ENCODE results near the gene GALC. TPM values are rescaled to one million over a fixed set of nuclear protein-coding genes. Genes with fewer than 3 reads are reported as not detected.

GALC gene
- polyA plus RNA-seq, 1 donor from 2014 or later: 42.6 TPM

DNA sequence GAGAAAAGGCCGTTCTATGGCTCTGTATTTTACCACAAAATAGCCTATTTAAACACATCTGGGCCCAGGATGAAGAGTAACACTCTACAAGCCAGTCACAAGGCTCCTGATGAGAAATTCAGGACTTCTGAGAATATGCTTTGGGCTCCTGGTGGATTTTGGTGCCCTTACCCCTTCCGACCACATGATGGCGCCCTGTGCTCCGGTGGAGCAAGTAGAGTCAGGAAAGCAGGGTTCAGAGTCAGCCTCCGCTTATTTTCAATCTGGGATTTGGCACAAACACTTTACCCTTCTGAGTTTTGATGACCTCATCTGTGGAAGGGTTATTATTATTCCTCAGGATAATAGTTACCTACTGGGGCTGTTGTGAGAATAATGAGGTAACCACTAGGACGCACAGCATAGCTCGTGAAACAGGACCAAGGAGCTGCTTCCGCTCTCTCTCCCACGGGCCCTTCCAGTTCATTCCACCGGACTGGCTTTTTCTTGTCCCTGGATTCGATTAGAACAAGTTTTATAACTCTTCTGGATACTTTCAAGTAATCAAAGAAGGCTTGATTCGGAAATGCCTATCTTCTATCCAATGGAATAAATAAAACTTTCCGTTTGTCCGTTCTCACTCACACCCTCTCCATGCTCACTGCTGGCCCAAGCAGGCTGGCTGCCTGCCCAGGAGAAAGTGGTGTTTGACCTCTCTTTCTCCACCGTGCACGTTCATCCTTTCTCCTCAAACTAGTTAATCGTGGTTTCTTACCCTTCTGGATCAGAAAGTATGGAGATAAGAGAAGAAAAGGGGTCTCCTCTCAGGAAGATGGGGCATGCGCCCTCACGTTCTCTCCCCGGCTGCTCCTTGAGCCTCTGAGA is 104.6 kb downstream of the GALC start:
- Histone ChIP-seq H3K9me3 (ENCODE audit: low read length) (no peaks in the 10 kb centered on the region), H3K27me3 (ENCODE audit: insufficient read depth, low read depth, low read length) (no peaks in the 10 kb centered on the region), H3K4me3 (ENCODE audit: low read length) (no peak overlapping the region), H3K9ac (ENCODE audit: low read length) (no peak overlapping the region), H3K4me2 (ENCODE audit: low read length) (no peak overlapping the region), H3K9me2 (ENCODE audit: insufficient read depth, low read length) (no peaks in the 10 kb centered on the region), H4K20me1 (ENCODE audit: insufficient read depth) (no peaks in the 10 kb centered on the region), H3K36me3 (ENCODE audit: insufficient read depth, low read length) (no peaks in the 10 kb centered on the region), H3K79me2 (replicated peaks; ENCODE audit: insufficient read depth, low read length) (no peaks in the 10 kb centered on the region), H3F3A (ENCODE audit: insufficient read depth, low read length, poor library complexity, severe bottlenecking) (no peaks in the 10 kb centered on the region), H3K27ac (ENCODE audit: low read length) (no peak overlapping the region), H2AFZ (ENCODE audit: low read depth, low read length) (no peak overlapping the region)
- TF ChIP-seq EZH2 (IDR thresholded peaks at IDR 0.05; ENCODE audit: borderline replicate concordance, insufficient read depth, low read length, poor library complexity, severe bottlenecking) (no peak), MXI1 (conservative IDR thresholded peaks at IDR 0.05; ENCODE audit: poor library complexity, severe bottlenecking) (no peak), TAF1 (IDR thresholded peaks at IDR 0.05; ENCODE audit: low read depth) (no peak), RAD21 (conservative IDR thresholded peaks at IDR 0.05) (no peak), POLR2AphosphoS5 (IDR thresholded peaks at IDR 0.05) (no peak), EP300 (conservative IDR thresholded peaks at IDR 0.05; ENCODE audit: poor library complexity, severe bottlenecking) (no peak), SMC3 (conservative IDR thresholded peaks at IDR 0.05; ENCODE audit: poor library complexity) (no peak)
- TF ChIP-seq, protein P1, sequence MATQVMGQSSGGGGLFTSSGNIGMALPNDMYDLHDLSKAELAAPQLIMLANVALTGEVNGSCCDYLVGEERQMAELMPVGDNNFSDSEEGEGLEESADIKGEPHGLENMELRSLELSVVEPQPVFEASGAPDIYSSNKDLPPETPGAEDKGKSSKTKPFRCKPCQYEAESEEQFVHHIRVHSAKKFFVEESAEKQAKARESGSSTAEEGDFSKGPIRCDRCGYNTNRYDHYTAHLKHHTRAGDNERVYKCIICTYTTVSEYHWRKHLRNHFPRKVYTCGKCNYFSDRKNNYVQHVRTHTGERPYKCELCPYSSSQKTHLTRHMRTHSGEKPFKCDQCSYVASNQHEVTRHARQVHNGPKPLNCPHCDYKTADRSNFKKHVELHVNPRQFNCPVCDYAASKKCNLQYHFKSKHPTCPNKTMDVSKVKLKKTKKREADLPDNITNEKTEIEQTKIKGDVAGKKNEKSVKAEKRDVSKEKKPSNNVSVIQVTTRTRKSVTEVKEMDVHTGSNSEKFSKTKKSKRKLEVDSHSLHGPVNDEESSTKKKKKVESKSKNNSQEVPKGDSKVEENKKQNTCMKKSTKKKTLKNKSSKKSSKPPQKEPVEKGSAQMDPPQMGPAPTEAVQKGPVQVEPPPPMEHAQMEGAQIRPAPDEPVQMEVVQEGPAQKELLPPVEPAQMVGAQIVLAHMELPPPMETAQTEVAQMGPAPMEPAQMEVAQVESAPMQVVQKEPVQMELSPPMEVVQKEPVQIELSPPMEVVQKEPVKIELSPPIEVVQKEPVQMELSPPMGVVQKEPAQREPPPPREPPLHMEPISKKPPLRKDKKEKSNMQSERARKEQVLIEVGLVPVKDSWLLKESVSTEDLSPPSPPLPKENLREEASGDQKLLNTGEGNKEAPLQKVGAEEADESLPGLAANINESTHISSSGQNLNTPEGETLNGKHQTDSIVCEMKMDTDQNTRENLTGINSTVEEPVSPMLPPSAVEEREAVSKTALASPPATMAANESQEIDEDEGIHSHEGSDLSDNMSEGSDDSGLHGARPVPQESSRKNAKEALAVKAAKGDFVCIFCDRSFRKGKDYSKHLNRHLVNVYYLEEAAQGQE (IDR thresholded peaks at IDR 0.05; ENCODE audit: borderline replicate concordance): no peak
- TF ChIP-seq, protein P2, sequence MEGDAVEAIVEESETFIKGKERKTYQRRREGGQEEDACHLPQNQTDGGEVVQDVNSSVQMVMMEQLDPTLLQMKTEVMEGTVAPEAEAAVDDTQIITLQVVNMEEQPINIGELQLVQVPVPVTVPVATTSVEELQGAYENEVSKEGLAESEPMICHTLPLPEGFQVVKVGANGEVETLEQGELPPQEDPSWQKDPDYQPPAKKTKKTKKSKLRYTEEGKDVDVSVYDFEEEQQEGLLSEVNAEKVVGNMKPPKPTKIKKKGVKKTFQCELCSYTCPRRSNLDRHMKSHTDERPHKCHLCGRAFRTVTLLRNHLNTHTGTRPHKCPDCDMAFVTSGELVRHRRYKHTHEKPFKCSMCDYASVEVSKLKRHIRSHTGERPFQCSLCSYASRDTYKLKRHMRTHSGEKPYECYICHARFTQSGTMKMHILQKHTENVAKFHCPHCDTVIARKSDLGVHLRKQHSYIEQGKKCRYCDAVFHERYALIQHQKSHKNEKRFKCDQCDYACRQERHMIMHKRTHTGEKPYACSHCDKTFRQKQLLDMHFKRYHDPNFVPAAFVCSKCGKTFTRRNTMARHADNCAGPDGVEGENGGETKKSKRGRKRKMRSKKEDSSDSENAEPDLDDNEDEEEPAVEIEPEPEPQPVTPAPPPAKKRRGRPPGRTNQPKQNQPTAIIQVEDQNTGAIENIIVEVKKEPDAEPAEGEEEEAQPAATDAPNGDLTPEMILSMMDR (IDR thresholded peaks at IDR 0.05; ENCODE audit: poor library complexity, severe bottlenecking): no peak

DNA sequence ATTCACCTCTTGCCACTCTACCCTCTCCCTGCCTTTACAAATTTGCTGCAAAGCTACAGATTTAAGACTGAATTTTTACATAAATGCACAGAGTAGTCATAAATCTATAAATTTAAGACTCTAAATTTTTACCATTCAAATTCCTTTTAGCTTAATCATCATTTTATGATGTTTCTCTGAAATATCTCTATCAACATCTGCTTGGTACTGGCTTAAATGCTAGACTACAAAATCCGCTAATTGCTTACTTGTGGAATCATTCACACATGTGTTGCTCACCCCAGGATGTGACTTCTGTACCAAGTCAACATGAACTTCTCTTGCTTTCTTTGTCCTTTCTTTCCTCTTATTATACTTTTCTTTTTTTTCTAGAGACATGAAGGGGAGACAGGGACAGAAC is 109.2 kb downstream of the GALC start:
- no peaks in the 10 kb centered on the region for H3K9me2 ChIP-seq (ENCODE audit: insufficient read depth, low read length)
- no peaks in the 10 kb centered on the region for H3K27me3 ChIP-seq (ENCODE audit: insufficient read depth, low read depth, low read length)
- H3K9me3 ChIP-seq (ENCODE audit: low read length): no peaks in the 10 kb centered on the region
- no peak overlapping the region for H3K27ac ChIP-seq (ENCODE audit: low read length)
- H3K36me3 ChIP-seq (ENCODE audit: insufficient read depth, low read length): no peaks in the 10 kb centered on the region
- no peaks in the 10 kb centered on the region for H4K20me1 ChIP-seq (ENCODE audit: insufficient read depth)
- H2AFZ ChIP-seq (ENCODE audit: low read depth, low read length): no peak overlapping the region
- no peaks in the 10 kb centered on the region for H3K79me2 ChIP-seq (replicated peaks; ENCODE audit: insufficient read depth, low read length)
- no peak overlapping the region for H3K9ac ChIP-seq (ENCODE audit: low read length)
- no peak overlapping the region for H3K4me2 ChIP-seq (ENCODE audit: low read length)
- TF ChIP-seq SMC3 (conservative IDR thresholded peaks at IDR 0.05; ENCODE audit: poor library complexity): no peak
- no peak for TF ChIP-seq EP300 (conservative IDR thresholded peaks at IDR 0.05; ENCODE audit: poor library complexity, severe bottlenecking)
- no peaks in the 10 kb centered on the region for H3F3A ChIP-seq (ENCODE audit: insufficient read depth, low read length, poor library complexity, severe bottlenecking)
- no peak overlapping the region for H3K4me3 ChIP-seq (ENCODE audit: low read length)

Small RNAs within 50 kb of the gene (small RNA-seq; reads per million reads assigned to genes)
- 0 reads per million in 3 experiments for gene RNU6-835P

Other genes with a start within 250 kb of the GALC start
- gene GPR65, start 12.0 kb upstream of the GALC start, polyA plus RNA-seq: not detected in 2 replicates